Keratinocyte (primary cell): ENCODE measurements around the gene TBCC. TPM values are rescaled to one million over a fixed set of nuclear protein-coding genes. Genes with fewer than 3 reads are reported as not detected.

Experiments
- DNase-seq: peaks from one replicate; pipeline ENCODE4 v3.0.0-alpha.2; 2011; ENCODE audit warnings: low read depth, missing footprints, low spot score
- FAIRE-seq: peaks from 2 replicates; lab custom pipeline; 2011; peaks lifted over from hg19 to GRCh38; lab: Jason Lieb, UNC
- H2AFZ ChIP-seq: 2 replicates; pipeline ENCODE4 v1.6.0; 2012; ENCODE audit warnings: low read length, control low read depth, inconsistent platforms; ENCODE audit not compliant: control insufficient read depth
- H3K27ac ChIP-seq: 2 replicates; pipeline ENCODE4 v1.5.1; 2011; ENCODE audit warnings: low read length; ENCODE audit not compliant: control insufficient read depth, insufficient read depth
- H3K27me3 ChIP-seq: 3 replicates; pipeline ENCODE4 v1.6.0; 2011; ENCODE audit warnings: low read length; ENCODE audit not compliant: control insufficient read depth, insufficient read depth; ENCODE audit errors: extremely low read depth
- H3K36me3 ChIP-seq, 2 experiments: 2 replicates in 1 of 2; 3 replicates in 1 of 2; pipeline ENCODE4 v1.5.1; 2011; ENCODE audit warnings: low read length in 2 of 2, mild to moderate bottlenecking in 1 of 2; ENCODE audit not compliant: control insufficient read depth in 2 of 2, insufficient read depth in 2 of 2; ENCODE audit errors: extremely low read depth in 1 of 2
- H3K4me1 ChIP-seq: 3 replicates; pipeline ENCODE4 v1.5.1; 2011; ENCODE audit warnings: low read length; ENCODE audit not compliant: control insufficient read depth, insufficient read depth; ENCODE audit errors: extremely low read depth
- H3K4me2 ChIP-seq: 3 replicates; pipeline ENCODE4 v1.6.0; 2011; ENCODE audit warnings: low read depth, low read length; ENCODE audit not compliant: control insufficient read depth, insufficient read depth; ENCODE audit errors: extremely low read depth
- H3K4me3 ChIP-seq, 3 experiments: fragments of 200-600 bp in 1 of 3; sonication (generic) in 1 of 3; 2 replicates in 2 of 3; 3 replicates in 1 of 3; pipeline ENCODE4 v1.5.1; 2011 to 2016; ENCODE audit warnings: low read length in 3 of 3, mild to moderate bottlenecking in 3 of 3, control low read depth in 2 of 3, inconsistent platforms in 1 of 3, low read depth in 1 of 3, mixed read lengths in 1 of 3, mixed run types in 1 of 3, moderate library complexity in 1 of 3; ENCODE audit not compliant: control insufficient read depth in 2 of 3, insufficient read depth in 2 of 3; ENCODE audit errors: extremely low read depth in 1 of 3
- H3K79me2 ChIP-seq: 2 replicates; pipeline ENCODE4 v1.6.0; 2012; ENCODE audit warnings: low read length; ENCODE audit not compliant: control insufficient read depth, insufficient read depth
- H3K9ac ChIP-seq: 3 replicates; pipeline ENCODE4 v1.6.0; 2011; ENCODE audit warnings: low read length; ENCODE audit not compliant: control insufficient read depth, insufficient read depth; ENCODE audit errors: extremely low read depth
- H3K9me1 ChIP-seq: 3 replicates; pipeline ENCODE4 v1.6.0; 2011; ENCODE audit warnings: low read length; ENCODE audit not compliant: control insufficient read depth, insufficient read depth; ENCODE audit errors: extremely low read depth
- H3K9me3 ChIP-seq: 2 replicates; pipeline ENCODE4 v1.5.1; 2012; ENCODE audit warnings: low read depth, low read length; ENCODE audit not compliant: control insufficient read depth
- H4K20me1 ChIP-seq: 3 replicates; pipeline ENCODE4 v1.6.0; 2011; ENCODE audit warnings: low read length; ENCODE audit not compliant: control insufficient read depth, insufficient read depth; ENCODE audit errors: extremely low read depth
- EZH2 ChIP-seq: IDR thresholded peaks from one replicate; pipeline ENCODE4 v1.6.1; 2012; ENCODE audit warnings: inconsistent platforms, mild to moderate bottlenecking, low read length, moderate library complexity
- dilution Hi-C: fragments of 300-500 bp; cut with MboI; formaldehyde crosslinking; loops from one replicate; pipeline ENCODE4 v1.7.0; 2020; ENCODE audit warnings: low sequenced_read_pairs; ENCODE audit not compliant: extremely low pct_ligation_motif_present
- polyA plus RNA-seq, 5 experiments: library from polyadenylated mRNA; depleted of rRNA in 3 of 5; stranded (reverse) in 3 of 5; stranded (forward) in 1 of 5; unstranded in 1 of 5; fragments of >200 nt; gene quantifications; 1 replicate in 1 of 5; 2 replicates in 3 of 5; 3 replicates in 1 of 5; pipeline versions ENCODE4 v1.2.1 to v1.2.3, GENCODE V29; 2011 to 2012; ENCODE audit warnings: missing spikeins in 2 of 5, low read depth in 1 of 5, low replicate concordance in 1 of 5
- TF ChIP-seq, protein P1 (sequence below), 3 experiments: IDR thresholded peaks in 1 of 3; conservative IDR thresholded peaks in 1 of 3; optimal IDR thresholded peaks in 1 of 3; 2 replicates in 2 of 3; 3 replicates in 1 of 3; pipeline versions ENCODE3 to v1.5.1; 2011; ENCODE audit warnings: low read length in 3 of 3, mild to moderate bottlenecking in 3 of 3, moderate library complexity in 2 of 3, control low read depth in 1 of 3, inconsistent platforms in 1 of 3; ENCODE audit not compliant: insufficient read depth in 2 of 3; ENCODE audit errors: extremely low read depth in 1 of 3

TBCC gene
- polyA plus RNA-seq, 1 donor (not counting 4 experiments of a cell fraction or from before 2014, with no cell fraction given), result 16.7 TPM

- no peaks in the 10 kb centered on the region for H3K27me3 ChIP-seq
- H3K4me2 ChIP-seq, result no peak overlapping the region
- TF ChIP-seq EZH2, result no peak
- TF ChIP-seq, protein P1, sequence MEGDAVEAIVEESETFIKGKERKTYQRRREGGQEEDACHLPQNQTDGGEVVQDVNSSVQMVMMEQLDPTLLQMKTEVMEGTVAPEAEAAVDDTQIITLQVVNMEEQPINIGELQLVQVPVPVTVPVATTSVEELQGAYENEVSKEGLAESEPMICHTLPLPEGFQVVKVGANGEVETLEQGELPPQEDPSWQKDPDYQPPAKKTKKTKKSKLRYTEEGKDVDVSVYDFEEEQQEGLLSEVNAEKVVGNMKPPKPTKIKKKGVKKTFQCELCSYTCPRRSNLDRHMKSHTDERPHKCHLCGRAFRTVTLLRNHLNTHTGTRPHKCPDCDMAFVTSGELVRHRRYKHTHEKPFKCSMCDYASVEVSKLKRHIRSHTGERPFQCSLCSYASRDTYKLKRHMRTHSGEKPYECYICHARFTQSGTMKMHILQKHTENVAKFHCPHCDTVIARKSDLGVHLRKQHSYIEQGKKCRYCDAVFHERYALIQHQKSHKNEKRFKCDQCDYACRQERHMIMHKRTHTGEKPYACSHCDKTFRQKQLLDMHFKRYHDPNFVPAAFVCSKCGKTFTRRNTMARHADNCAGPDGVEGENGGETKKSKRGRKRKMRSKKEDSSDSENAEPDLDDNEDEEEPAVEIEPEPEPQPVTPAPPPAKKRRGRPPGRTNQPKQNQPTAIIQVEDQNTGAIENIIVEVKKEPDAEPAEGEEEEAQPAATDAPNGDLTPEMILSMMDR (optimal IDR thresholded peaks at IDR 0.05 in 1 of 3, IDR thresholded peaks at IDR 0.05 in 1 of 3, conservative IDR thresholded peaks at IDR 0.05 in 1 of 3; ENCODE audit: extremely low read depth in 1 of 3, insufficient read depth in 2 of 3, low read length in 3 of 3), result no peak
- no peak for DNase-seq
- no peaks in the 10 kb centered on the region for H3K79me2 ChIP-seq
- peaks cover 15% of the 10 kb centered on the region for H3K4me1 ChIP-seq
- no peaks in the 10 kb centered on the region for H3K36me3 ChIP-seq
- H3K4me3 ChIP-seq, result no peak overlapping the region
- dilution Hi-C loops, result no loop called here
- H3K9me3 ChIP-seq, result peaks cover 2% of the 10 kb centered on the region
- no peaks in the 10 kb centered on the region for H4K20me1 ChIP-seq
- no peak overlapping the region for H3K27ac ChIP-seq
- no peak overlapping the region for H3K9ac ChIP-seq
- no peak for FAIRE-seq
- H2AFZ ChIP-seq, result no peak overlapping the region
- H3K9me1 ChIP-seq, result no peaks in the 10 kb centered on the region
Measured at GRCh38 chr6:42715871-42716270, 30.0 kb downstream of the TBCC start.

GRCh38 chr6:42714098-42714761 lies 31.7 kb downstream of the TBCC start:
- no peaks in the 10 kb centered on the region for H3K36me3 ChIP-seq
- H3K4me1 ChIP-seq, result peaks cover 11% of the 10 kb centered on the region
- H4K20me1 ChIP-seq, result no peaks in the 10 kb centered on the region
- peak overlapping the region; percentile 25 for H3K4me2 ChIP-seq
- FAIRE-seq (no peak), DNase-seq (no peak)
- no peak overlapping the region for H2AFZ ChIP-seq
- H3K79me2 ChIP-seq, result no peaks in the 10 kb centered on the region
- H3K9me3 ChIP-seq, result peaks cover 2% of the 10 kb centered on the region
- H3K9ac ChIP-seq, result no peak overlapping the region
- no peak overlapping the region for H3K27ac ChIP-seq
- H3K9me1 ChIP-seq, result no peaks in the 10 kb centered on the region
- dilution Hi-C loops, result no loop called here
- H3K4me3 ChIP-seq, result no peak overlapping the region
- H3K27me3 ChIP-seq, result no peaks in the 10 kb centered on the region
- no peak for TF ChIP-seq EZH2
- TF ChIP-seq, protein P1 (optimal IDR thresholded peaks at IDR 0.05 in 1 of 3, IDR thresholded peaks at IDR 0.05 in 1 of 3, conservative IDR thresholded peaks at IDR 0.05 in 1 of 3; ENCODE audit: extremely low read depth in 1 of 3, insufficient read depth in 2 of 3, low read length in 3 of 3), result no peak
